GM13977 (cell line): Measurements from ENCODE around the gene TMEM97.

Experiments used
- DNase-seq: peaks from one replicate; pipeline ENCODE4 v3.0.0; 2012; ENCODE audit warnings: low spot score
- in situ Hi-C: fragments of 300-500 bp; cut with MboI; formaldehyde crosslinking; loops from one replicate; pipeline ENCODE4 v1.12.0; 2022; ENCODE audit warnings: low sequenced_read_pairs, low pct_unique_long_range_greater_than_20kb, mixed read lengths, inconsistent platforms; ENCODE audit not compliant: unreplicated experiment
- TF ChIP-seq, protein P1 (sequence below): IDR thresholded peaks from 2 replicates; pipeline ENCODE4 v1.5.1; 2012; ENCODE audit warnings: mild to moderate bottlenecking, control low read depth; ENCODE audit not compliant: insufficient read depth; ENCODE audit errors: extremely low read depth, missing control alignments

TMEM97 gene

DNA sequence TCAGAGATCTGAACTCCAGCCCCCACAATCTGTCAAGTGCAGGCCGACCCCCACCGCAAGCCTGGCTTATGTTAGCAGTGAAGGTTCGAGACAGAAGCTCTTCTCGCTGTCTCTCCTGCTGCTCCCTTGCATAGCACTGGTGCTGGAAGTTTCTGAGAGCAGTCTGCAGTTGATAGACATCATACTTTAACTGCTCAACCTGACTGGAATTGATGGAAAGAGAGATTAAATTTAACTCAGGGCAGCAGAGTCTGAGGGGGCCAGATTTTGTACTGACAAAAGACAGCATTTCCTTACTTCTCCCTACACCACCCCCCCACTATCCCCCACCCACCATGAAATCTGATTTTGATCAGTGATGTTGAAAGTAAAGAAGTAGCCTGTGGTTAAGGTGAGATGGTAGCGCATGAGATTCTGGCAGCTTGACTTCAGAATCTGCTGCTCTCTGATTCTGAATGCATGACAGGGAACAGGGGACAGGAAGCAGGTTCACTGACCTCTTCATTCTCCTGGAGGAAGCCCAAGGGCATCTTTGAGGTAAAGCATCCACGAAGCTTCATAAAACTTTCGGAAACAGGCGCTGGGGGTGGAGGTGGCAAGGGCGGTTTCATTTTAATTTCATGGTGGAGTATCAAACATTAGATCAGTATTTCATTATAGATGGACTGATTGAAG, 44.3 kb upstream of the TMEM97 start:
- TF ChIP-seq, protein P1, sequence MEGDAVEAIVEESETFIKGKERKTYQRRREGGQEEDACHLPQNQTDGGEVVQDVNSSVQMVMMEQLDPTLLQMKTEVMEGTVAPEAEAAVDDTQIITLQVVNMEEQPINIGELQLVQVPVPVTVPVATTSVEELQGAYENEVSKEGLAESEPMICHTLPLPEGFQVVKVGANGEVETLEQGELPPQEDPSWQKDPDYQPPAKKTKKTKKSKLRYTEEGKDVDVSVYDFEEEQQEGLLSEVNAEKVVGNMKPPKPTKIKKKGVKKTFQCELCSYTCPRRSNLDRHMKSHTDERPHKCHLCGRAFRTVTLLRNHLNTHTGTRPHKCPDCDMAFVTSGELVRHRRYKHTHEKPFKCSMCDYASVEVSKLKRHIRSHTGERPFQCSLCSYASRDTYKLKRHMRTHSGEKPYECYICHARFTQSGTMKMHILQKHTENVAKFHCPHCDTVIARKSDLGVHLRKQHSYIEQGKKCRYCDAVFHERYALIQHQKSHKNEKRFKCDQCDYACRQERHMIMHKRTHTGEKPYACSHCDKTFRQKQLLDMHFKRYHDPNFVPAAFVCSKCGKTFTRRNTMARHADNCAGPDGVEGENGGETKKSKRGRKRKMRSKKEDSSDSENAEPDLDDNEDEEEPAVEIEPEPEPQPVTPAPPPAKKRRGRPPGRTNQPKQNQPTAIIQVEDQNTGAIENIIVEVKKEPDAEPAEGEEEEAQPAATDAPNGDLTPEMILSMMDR: no peak
- in situ Hi-C loops: loop anchor here (25.0 kb wide), 1 partner anchor 462 kb away; the partner anchor contains the start of gene NOS2
- DNase-seq: no peak

GRCh38 chr17:28276011-28276410, 43.0 kb upstream of the TMEM97 start:
- in situ Hi-C loops: no loop called here
- TF ChIP-seq, protein P1: no peak
- no peak for DNase-seq

GRCh38 chr17:28279411-28279810, 39.6 kb upstream of the TMEM97 start:
- in situ Hi-C loops: no loop called here
- TF ChIP-seq, protein P1: no peak
- no peak for DNase-seq

- no peak for DNase-seq
- in situ Hi-C loops: no loop called here
- TF ChIP-seq, protein P1: no peak
Observed at GRCh38 chr17:28280826-28281225, 38.2 kb upstream of the TMEM97 start.

- no peak for DNase-seq
- TF ChIP-seq, protein P1: no peak
- in situ Hi-C loops: no loop called here
Observed at GRCh38 chr17:28282596-28282995, 36.4 kb upstream of the TMEM97 start.

GRCh38 chr17:28285965-28286364, 33.0 kb upstream of the TMEM97 start:
- TF ChIP-seq, protein P1: no peak
- in situ Hi-C loops: no loop called here
- DNase-seq: no peak

DNA sequence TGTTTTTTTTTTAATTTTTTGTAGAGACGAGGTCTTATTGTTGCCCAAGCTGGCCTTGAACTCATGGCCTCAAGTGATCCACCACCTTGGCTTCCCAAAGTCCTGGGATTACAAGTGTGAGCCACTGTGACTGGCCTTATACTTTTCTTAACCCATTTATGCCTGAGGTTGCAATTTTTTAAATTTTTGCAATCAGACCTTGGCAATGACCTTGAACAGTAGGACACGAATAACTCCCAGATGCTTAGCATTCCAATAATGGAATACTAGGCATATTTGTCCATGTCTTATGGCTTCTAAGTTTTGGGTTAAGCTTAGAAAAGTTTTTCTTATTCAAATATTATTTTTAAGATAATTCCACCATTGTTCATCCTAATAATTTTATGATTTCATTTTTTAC, 28.3 kb upstream of the TMEM97 start:
- TF ChIP-seq, protein P1: no peak
- no peak for DNase-seq
- in situ Hi-C loops: no loop called here
